Measurements from ENCODE around the gene FASTK.

FASTK gene

DNA sequence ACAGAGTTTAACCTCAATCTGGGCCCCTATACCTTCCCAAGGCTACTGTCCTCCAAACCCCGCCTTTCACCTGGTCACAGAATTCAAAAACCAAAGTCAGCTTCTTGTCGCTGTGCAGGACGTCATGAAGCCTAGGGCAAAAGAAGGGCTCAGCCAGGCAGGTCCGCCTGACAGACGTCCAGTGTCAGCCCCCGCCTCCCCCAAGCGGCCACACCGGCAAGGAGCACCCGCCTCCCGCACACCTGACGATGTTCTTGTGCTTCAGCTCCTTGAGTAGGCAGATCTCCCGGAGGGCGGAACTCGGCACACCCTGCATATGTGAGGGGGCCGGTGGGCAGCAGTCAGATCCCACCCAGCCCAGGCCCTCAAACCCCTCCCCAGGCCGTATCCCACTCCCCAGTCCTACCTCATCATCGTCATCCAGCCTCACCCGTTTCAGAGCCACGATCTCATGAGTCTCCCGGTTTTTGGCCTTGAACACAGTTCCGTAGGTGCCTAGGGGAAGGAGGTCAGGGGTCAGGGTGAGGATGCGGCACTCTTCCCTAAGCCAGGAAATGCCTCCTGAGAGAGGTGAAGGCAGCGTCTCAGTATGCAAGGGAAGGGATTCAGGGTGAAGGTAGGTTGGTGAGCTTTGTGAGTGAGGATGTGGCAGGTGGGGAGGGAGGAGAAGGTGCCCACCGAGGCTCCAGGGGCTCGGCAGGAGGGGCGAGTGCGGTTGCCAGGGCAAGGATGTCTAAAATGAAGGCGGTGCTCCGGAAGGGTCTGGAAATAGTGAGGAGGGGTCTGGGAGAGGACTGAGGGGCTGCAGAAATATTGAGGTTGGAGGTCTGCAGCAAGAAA is 23.7 kb downstream of the FASTK start:
- TF ChIP-seq, protein P1, sequence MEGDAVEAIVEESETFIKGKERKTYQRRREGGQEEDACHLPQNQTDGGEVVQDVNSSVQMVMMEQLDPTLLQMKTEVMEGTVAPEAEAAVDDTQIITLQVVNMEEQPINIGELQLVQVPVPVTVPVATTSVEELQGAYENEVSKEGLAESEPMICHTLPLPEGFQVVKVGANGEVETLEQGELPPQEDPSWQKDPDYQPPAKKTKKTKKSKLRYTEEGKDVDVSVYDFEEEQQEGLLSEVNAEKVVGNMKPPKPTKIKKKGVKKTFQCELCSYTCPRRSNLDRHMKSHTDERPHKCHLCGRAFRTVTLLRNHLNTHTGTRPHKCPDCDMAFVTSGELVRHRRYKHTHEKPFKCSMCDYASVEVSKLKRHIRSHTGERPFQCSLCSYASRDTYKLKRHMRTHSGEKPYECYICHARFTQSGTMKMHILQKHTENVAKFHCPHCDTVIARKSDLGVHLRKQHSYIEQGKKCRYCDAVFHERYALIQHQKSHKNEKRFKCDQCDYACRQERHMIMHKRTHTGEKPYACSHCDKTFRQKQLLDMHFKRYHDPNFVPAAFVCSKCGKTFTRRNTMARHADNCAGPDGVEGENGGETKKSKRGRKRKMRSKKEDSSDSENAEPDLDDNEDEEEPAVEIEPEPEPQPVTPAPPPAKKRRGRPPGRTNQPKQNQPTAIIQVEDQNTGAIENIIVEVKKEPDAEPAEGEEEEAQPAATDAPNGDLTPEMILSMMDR (IDR thresholded peaks at IDR 0.05; ENCODE audit: extremely low read depth, missing control alignments) = no peak
- no peak for DNase-seq (ENCODE audit: low spot score)

DNA sequence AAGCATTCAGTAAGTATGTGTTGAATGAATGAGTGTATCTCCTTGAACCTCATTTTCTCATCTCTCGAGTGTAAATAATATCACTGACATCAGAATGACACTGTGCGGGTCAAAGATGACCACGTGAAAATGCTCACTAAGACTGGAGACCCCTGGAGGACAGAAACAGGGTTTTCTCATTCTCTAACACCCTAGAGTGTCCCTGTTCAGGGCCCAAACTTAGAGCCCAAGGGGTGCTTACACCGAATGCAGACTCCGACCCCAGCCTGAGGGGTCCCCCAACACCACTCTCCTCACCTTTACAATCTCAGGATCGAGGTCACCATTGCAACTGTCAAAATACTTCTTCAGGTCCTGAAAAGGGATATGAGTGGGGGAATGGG is 24.3 kb downstream of the FASTK start:
- no peak for DNase-seq (ENCODE audit: low spot score)
- TF ChIP-seq, protein P1 (IDR thresholded peaks at IDR 0.05; ENCODE audit: extremely low read depth, missing control alignments) = no peak

DNA sequence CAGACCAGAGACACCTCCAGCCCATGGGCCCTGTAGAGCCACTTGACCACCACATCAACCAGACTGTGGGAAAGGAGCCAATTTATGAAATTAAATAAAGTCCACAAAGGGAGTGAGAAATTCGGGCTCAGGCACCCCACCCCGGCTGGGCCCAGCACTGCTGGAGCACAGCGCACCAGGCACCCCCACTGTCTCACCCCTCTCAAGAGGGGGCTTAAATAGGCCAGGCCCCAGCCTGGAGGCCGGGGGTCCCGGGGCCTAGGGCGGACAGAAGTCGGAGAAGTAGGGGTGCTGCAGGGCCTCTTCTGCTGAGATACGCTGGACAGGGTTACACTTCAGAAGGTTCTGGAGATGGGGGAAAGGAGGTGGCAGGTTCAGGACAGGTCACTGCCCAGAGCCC is 26.9 kb downstream of the FASTK start:
- DNase-seq (ENCODE audit: low spot score) = no peak

DNA sequence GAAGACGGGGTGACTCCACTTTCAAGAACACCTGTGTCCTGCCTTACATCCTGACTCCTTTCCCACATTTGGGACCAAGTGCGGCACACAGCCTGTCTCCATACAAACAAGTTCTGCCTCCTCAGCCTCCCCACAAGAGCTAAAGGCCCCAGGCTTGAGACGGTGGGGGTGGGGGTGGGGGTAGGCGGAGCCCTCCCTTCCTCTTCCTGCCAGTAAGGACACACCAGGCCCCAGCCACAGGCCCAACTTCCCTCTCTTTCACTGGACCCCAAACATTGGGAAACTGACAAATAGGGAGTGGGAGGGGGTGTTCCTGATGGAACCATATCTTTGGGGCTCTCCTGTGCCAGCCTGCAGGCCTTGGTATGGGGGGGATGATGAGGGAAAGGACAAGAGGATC is 27.5 kb downstream of the FASTK start:
- no peak for DNase-seq (ENCODE audit: low spot score)
- TF ChIP-seq, protein P1 (IDR thresholded peaks at IDR 0.05; ENCODE audit: extremely low read depth, missing control alignments) = no peak

More for the DNA sequence above, 26.9 kb downstream of the FASTK start:
- TF ChIP-seq, protein P1 (IDR thresholded peaks at IDR 0.05; ENCODE audit: extremely low read depth, missing control alignments) = no peak

DNA sequence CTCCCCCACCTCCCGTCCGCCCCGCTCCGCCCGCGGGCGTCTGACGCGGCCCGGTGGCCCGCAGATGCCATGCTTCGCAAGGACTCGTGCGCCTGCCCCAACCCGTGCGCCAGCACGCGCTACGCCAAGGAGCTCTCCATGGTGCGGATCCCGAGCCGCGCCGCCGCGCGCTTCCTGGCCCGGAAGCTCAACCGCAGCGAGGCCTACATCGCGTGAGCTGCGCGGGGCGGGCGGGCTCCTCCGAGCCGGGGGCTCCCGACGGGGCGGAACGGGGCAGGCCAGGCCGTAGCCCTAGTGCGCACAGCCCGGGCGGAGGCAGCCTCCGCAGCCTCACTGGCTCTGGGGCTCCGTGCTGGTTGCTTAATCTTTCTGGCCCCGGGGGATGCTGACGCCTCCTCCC is 29.5 kb downstream of the FASTK start:
- DNase-seq (ENCODE audit: low spot score) = no peak
- TF ChIP-seq, protein P1 (IDR thresholded peaks at IDR 0.05; ENCODE audit: extremely low read depth, missing control alignments) = no peak

DNA sequence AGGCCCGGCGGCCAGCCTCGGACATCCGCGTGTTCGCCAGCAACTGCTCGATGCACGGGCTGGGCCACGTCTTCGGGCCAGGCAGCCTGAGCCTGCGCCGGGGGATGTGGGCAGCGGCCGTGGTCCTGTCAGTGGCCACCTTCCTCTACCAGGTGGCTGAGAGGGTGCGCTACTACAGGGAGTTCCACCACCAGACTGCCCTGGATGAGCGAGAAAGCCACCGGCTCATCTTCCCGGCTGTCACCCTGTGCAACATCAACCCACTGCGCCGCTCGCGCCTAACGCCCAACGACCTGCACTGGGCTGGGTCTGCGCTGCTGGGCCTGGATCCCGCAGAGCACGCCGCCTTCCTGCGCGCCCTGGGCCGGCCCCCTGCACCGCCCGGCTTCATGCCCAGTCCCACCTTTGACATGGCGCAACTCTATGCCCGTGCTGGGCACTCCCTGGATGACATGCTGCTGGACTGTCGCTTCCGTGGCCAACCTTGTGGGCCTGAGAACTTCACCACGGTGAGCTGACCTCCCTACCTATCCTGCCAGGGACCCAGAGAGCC is 31.6 kb downstream of the FASTK start:
- no peak for DNase-seq (ENCODE audit: low spot score)
- TF ChIP-seq, protein P1 (IDR thresholded peaks at IDR 0.05; ENCODE audit: extremely low read depth, missing control alignments) = no peak

DNA sequence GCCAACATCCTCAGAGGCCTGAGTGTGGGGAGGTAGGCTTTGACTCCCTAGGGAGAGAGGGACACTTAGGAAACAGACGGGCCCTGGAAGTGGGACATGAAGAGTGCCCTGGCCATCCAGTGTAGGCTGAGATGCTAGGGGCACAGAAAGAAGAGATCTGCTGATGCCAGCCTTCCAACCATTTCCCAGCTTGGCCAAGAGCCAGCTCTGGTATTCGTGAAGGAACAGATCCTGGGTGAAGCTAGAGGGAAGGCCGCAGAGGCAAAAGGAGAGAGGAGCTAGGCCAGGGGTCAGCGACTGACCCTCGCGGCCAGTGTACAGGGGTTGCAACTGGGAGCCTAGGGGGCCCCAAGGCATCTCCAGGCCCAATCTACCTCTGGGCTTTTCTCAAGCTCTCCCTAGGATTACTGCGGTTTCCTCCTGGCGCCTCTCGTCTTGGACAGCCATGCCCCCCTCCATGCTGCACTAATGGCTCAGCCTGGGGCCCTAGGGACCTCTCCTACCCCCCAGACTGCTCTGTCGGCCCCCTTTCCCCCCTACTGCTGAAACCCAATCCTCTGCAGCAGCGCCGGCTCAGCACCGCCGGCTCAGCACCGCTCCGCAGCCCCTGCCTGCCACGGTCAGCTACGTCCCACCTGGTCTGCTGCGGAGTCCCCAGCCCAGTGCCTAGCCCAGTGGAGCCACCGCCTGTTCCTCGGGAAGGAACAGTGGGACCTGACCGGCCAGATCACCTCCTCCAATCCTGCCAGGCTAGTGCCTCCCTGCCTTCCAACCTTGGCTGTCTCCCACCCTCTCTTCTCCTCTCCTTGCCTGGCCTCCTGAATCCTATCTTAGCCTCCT is 32.4 kb downstream of the FASTK start, which contains the start of gene ASIC3:
ASIC3 (plus strand) TSS at position 556 of the 840 bp plus-strand sequence. CDS start 355 bp downstream, outside the sequence.
- TF ChIP-seq, protein P1 (IDR thresholded peaks at IDR 0.05; ENCODE audit: extremely low read depth, missing control alignments) = no peak
- DNase-seq (ENCODE audit: low spot score) = no peak

Measured in GM20000 (cell line).